CD14-positive monocyte (primary cell): ENCODE data around the gene OR5K1. TPM values are rescaled to one million over a fixed set of nuclear protein-coding genes. Genes with fewer than 3 reads are reported as not detected.

Source experiments
- DNase-seq, 3 donors: peaks; one replicate each; pipeline ENCODE4 v3.0.0-alpha.2; 2011 to 2022
- H2AFZ ChIP-seq: 2 replicates; pipeline ENCODE4 v1.6.0; 2012; ENCODE audit warnings: mild to moderate bottlenecking, low read depth, low read length, inconsistent platforms; ENCODE audit not compliant: insufficient read depth, poor library complexity, severe bottlenecking
- H3K27ac ChIP-seq, 2 donors: 1 replicate in 1 of 2; 2 replicates in 1 of 2; pipeline ENCODE4 v1.5.1; 2012 to 2013; ENCODE audit warnings: low read length in 2 of 2, control low read depth in 1 of 2, inconsistent platforms in 1 of 2, low read depth in 1 of 2, mild to moderate bottlenecking in 1 of 2
- H3K27me3 ChIP-seq, 2 donors: one replicate each; pipeline versions ENCODE4 v1.6.0 to v1.6.1; 2011 to 2013; ENCODE audit warnings: low read length in 2 of 2; ENCODE audit not compliant: control insufficient read depth in 2 of 2, insufficient read depth in 2 of 2
- H3K36me3 ChIP-seq, 2 donors: replicated peaks in 1 of 2; 1 replicate in 1 of 2; 2 replicates in 1 of 2; pipeline versions ENCODE4 v1.5.1 to v1.6.1; 2012 to 2013; ENCODE audit warnings: low read length in 2 of 2, control low read depth in 1 of 2, inconsistent platforms in 1 of 2, mild to moderate bottlenecking in 1 of 2; ENCODE audit not compliant: insufficient read depth in 2 of 2, control insufficient read depth in 1 of 2
- H3K4me1 ChIP-seq, 2 donors: 1 replicate in 1 of 2; 2 replicates in 1 of 2; pipeline versions ENCODE4 v1.5.1 to v1.6.1; 2012 to 2013; ENCODE audit warnings: low read length in 2 of 2, control low read depth in 1 of 2, inconsistent platforms in 1 of 2, mild to moderate bottlenecking in 1 of 2, moderate library complexity in 1 of 2; ENCODE audit not compliant: insufficient read depth in 2 of 2, control insufficient read depth in 1 of 2
- H3K4me2 ChIP-seq: replicated peaks from 2 replicates; pipeline ENCODE3; 2012; ENCODE audit warnings: low read length, moderate library complexity, mild to moderate bottlenecking; ENCODE audit not compliant: poor library complexity, severe bottlenecking; ENCODE audit errors: extremely low read depth
- H3K4me3 ChIP-seq, 3 experiments: fragments of 200-600 bp in 1 of 3; sonication (generic) in 1 of 3; replicated peaks in 1 of 3; 1 replicate in 2 of 3; 2 replicates in 1 of 3; pipeline ENCODE4 v1.5.1; 2011 to 2013; ENCODE audit warnings: low read length in 3 of 3, mild to moderate bottlenecking in 3 of 3, control low read depth in 2 of 3, low read depth in 2 of 3, inconsistent platforms in 1 of 3, moderate library complexity in 1 of 3
- H3K79me2 ChIP-seq: 2 replicates; pipeline ENCODE4 v1.6.0; 2012; ENCODE audit warnings: mild to moderate bottlenecking, control low read depth, inconsistent platforms, low read length, moderate library complexity; ENCODE audit not compliant: insufficient read depth
- H3K9ac ChIP-seq: 2 replicates; pipeline ENCODE4 v1.6.0; 2017; ENCODE audit warnings: low read length, mild to moderate bottlenecking; ENCODE audit not compliant: insufficient read depth, poor library complexity, severe bottlenecking
- H3K9me3 ChIP-seq, 2 donors: replicated peaks in 1 of 2; 1 replicate in 1 of 2; 2 replicates in 1 of 2; pipeline versions ENCODE4 v1.5.1 to v1.6.1; 2012 to 2013; ENCODE audit warnings: low read length in 2 of 2, control low read depth in 1 of 2; ENCODE audit not compliant: control insufficient read depth in 1 of 2, insufficient read depth in 1 of 2
- H4K20me1 ChIP-seq: 2 replicates; pipeline ENCODE4 v1.6.0; 2012; ENCODE audit warnings: mild to moderate bottlenecking, low read length, control low read depth, moderate library complexity; ENCODE audit not compliant: insufficient read depth
- H3K27ac Mint-ChIP-seq, 7 donors: one replicate each; pipeline ENCODE4 v1.8.0; 2020; ENCODE audit warnings: mild to moderate bottlenecking in 7 of 7, mixed read lengths in 7 of 7, moderate library complexity in 6 of 7, inconsistent platforms in 2 of 7
- H3K27me3 Mint-ChIP-seq, 3 donors: one replicate each; pipeline ENCODE4 v1.8.0; 2021 to 2022; ENCODE audit warnings: low read depth in 3 of 3, mild to moderate bottlenecking in 3 of 3, mixed read lengths in 3 of 3, moderate library complexity in 3 of 3, inconsistent platforms in 1 of 3
- H3K36me3 Mint-ChIP-seq, 2 donors: one replicate each; pipeline ENCODE4 v1.8.0; 2020; ENCODE audit warnings: mixed read lengths in 2 of 2, inconsistent platforms in 1 of 2, mild to moderate bottlenecking in 1 of 2
- H3K4me1 Mint-ChIP-seq: one replicate; pipeline ENCODE4 v1.8.0; 2020; ENCODE audit warnings: mild to moderate bottlenecking, mixed read lengths
- H3K4me3 Mint-ChIP-seq, 2 donors: one replicate each; pipeline ENCODE4 v1.8.0; 2020; ENCODE audit warnings: mild to moderate bottlenecking in 2 of 2, mixed read lengths in 2 of 2, moderate library complexity in 1 of 2
- H3K9me3 Mint-ChIP-seq, 7 donors: one replicate each; pipeline ENCODE4 v1.8.0; 2020 to 2022; ENCODE audit warnings: mixed read lengths in 7 of 7, mild to moderate bottlenecking in 6 of 7, moderate library complexity in 6 of 7, inconsistent platforms in 2 of 7
- WGBS: methylation state at CpG from one replicate; pipeline ENCODE4 v1.1.5; 2013; ENCODE audit warnings: missing lambda C conversion rate; ENCODE audit not compliant: insufficient coverage; 5-methylcytosine and 5-hydroxymethylcytosine counted together
- intact Hi-C, 2 donors: fragments of 100-400 bp; cut with micrococcal nuclease; formaldehyde crosslinking; loops; one replicate each; pipeline versions ENCODE4 v1.15.0 to v1.15.1; 2023
- polyA plus RNA-seq, 3 donors: library from polyadenylated mRNA; depleted of rRNA in 1 of 3; unstranded in 2 of 3; stranded (reverse) in 1 of 3; fragments of 300-500 nt in 2 of 3; fragments of >200 nt in 1 of 3; fragmentation: Illumina TruSeq in 2 of 3; gene quantifications; 1 replicate in 2 of 3; 2 replicates in 1 of 3; pipeline ENCODE4 v1.2.3, GENCODE V29; 2012 to 2021
- TF ChIP-seq, protein P1 (sequence below): fragments of 200-600 bp; IDR thresholded peaks from one replicate; pipeline ENCODE4 v1.8.0; 2022; ENCODE audit warnings: antibody characterized with exemption, mild to moderate bottlenecking

Gene OR5K1
- polyA plus RNA-seq, 3 donors: not detected

DNA sequence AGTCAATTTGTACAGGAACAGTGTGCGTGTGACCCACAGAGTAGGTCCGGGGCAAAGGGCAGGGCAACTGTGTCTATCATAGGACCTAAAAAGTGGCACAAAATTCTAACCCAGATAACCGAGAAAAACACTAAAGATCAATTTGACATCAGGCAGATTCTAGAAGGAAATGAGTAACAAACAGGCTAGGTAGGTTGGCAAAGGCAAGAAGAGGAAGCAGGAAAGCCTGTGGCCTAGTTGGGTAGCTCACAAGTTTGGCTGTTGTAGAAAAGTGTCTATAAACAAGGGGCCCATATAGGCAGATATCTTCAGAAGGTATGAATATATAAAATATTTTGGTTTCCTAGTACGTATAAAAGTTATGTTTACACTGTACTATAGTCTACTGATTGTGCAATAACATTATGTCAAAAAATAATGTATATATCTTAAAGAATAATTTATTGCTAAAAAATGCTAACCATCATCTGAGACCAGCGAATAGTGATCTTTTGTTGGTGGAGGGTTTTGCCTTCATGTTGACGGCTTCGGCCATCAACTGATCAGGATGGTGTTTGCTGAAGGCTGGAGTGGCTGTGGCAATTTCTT, 13.3 kb upstream of the OR5K1 start:
- 100% methylated on average over 2 of the region's 7 CpGs for WGBS
- Mint-ChIP-seq H3K4me3 (no peak overlapping the region), H3K36me3 (no peaks in the 10 kb centered on the region), H3K9me3 (peaks cover 0 to 5% (median 0%) of the 10 kb centered on the region in 7 donors), H3K27ac (no peak overlapping the region), H3K27me3 (no peaks in the 10 kb centered on the region), H3K4me1 (no peaks in the 10 kb centered on the region)
- Histone ChIP-seq H3K4me3 (no peak overlapping the region), H3K4me1 (no peaks in the 10 kb centered on the region), H2AFZ (no peak overlapping the region), H3K27ac (no peak overlapping the region), H3K79me2 (no peaks in the 10 kb centered on the region), H3K9ac (no peak overlapping the region), H3K9me3 (no peaks in the 10 kb centered on the region), H3K27me3 (no peaks in the 10 kb centered on the region), H4K20me1 (no peaks in the 10 kb centered on the region), H3K36me3 (no peaks in the 10 kb centered on the region), H3K4me2 (no peak overlapping the region)
- TF ChIP-seq, protein P1, sequence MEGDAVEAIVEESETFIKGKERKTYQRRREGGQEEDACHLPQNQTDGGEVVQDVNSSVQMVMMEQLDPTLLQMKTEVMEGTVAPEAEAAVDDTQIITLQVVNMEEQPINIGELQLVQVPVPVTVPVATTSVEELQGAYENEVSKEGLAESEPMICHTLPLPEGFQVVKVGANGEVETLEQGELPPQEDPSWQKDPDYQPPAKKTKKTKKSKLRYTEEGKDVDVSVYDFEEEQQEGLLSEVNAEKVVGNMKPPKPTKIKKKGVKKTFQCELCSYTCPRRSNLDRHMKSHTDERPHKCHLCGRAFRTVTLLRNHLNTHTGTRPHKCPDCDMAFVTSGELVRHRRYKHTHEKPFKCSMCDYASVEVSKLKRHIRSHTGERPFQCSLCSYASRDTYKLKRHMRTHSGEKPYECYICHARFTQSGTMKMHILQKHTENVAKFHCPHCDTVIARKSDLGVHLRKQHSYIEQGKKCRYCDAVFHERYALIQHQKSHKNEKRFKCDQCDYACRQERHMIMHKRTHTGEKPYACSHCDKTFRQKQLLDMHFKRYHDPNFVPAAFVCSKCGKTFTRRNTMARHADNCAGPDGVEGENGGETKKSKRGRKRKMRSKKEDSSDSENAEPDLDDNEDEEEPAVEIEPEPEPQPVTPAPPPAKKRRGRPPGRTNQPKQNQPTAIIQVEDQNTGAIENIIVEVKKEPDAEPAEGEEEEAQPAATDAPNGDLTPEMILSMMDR: no peak
- intact Hi-C loops: no loop called here
- no peak for DNase-seq

DNA sequence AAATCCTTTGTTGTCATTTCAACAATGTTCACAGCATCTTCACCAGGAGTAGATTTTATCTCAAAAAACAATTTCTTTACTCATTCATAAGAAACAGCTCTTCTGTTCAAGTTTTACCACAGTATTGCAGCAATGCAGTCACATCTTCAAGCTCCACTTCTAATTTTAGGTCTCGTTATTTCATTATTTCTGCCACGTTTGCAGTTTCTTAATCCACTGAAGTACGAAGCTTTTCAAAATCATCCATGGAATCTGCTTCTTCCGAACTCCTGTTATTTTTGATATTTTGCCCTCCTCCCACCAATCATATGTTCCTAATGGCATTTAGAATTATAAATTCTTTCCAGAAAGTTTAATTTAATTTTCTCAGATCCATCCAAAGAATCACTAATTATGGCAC, 12.6 kb upstream of the OR5K1 start:
- Mint-ChIP-seq H3K9me3 (peaks cover 0 to 5% (median 0%) of the 10 kb centered on the region in 7 donors), H3K4me1 (no peaks in the 10 kb centered on the region), H3K36me3 (no peaks in the 10 kb centered on the region), H3K27ac (no peak overlapping the region), H3K27me3 (no peaks in the 10 kb centered on the region), H3K4me3 (no peak overlapping the region)
- no peak for DNase-seq
- 100% methylated on average over 3 of the region's 4 CpGs for WGBS
- H3K4me2 ChIP-seq: no peak overlapping the region
- H3K27me3 ChIP-seq: no peaks in the 10 kb centered on the region
- H3K36me3 ChIP-seq: no peaks in the 10 kb centered on the region
- TF ChIP-seq, protein P1: no peak
- intact Hi-C loops: no loop called here
- H3K9me3 ChIP-seq: no peaks in the 10 kb centered on the region
- no peaks in the 10 kb centered on the region for H3K79me2 ChIP-seq
- no peak overlapping the region for H2AFZ ChIP-seq
- no peak overlapping the region for H3K27ac ChIP-seq
- no peak overlapping the region for H3K4me3 ChIP-seq
- H3K9ac ChIP-seq: no peak overlapping the region
- no peaks in the 10 kb centered on the region for H4K20me1 ChIP-seq
- no peaks in the 10 kb centered on the region for H3K4me1 ChIP-seq
